T1000 (cell line): ENCODE results near the gene THAP4.
"Not testable (repeated sequence)": the region's sequence is repeated elsewhere in the genome, so short reads cannot be mapped to it uniquely, and the experiment has no call there.

Experiments
- DNase-seq: peaks from one replicate; lab custom pipeline; 2025; ENCODE audit warnings: mixed read lengths; lab: John Stamatoyannopoulos, UW

THAP4 gene

DNA sequence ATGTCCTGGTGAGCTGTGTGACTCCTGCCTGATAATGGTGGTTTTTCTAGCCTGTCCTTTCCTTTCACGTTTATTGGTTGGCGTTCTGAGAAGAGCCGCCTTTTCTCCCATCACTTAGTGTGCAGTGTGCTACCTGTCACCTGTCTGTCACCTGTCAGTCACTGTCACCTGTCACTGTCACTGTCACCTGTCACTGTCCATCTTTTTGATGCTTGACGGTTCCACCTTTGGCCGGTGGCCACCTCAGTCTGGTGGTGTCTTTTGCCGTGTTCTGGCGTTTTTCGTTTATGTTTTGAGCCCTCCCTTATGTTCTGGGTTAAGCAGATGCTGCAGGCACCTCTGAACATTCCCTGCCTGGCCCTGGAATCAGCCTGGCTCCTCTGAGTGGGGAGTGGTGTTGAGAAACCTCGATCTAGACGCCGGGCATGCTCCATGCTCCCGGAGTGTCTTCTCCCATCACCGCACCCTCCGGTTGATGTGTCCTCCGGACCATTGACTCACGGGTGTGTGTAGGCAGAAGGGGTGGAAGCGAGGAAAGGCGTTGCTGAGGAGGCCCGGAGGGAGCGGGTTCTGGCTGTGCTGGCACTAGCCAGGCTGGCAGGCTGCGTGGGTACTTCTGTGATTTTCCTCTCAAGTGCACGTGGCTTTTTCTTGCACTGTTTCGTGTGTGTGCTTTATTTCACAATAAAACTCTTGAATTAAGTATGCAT, 28.9 kb upstream of the THAP4 start:
- DNase-seq: no peak

DNA sequence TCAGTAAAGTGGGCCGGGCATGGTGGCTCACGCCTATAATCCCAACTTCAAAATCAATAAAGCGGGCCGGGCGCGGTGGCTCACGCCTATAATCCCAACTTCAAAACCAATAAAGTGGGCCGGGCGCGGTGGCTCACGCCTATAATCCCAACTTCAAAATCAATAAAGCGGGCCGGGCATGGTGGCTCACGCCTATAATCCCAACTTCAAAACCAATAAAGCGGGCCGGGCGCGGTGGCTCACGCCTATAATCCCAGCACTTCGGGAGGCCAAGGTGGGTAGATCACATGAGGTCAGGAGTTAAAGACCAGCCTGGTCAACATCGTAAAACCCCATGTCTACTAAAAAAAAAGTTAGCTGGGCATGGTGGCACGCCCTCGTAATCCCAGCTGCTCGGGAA, 25.8 kb upstream of the THAP4 start:
- DNase-seq: not testable (repeated sequence)

DNA sequence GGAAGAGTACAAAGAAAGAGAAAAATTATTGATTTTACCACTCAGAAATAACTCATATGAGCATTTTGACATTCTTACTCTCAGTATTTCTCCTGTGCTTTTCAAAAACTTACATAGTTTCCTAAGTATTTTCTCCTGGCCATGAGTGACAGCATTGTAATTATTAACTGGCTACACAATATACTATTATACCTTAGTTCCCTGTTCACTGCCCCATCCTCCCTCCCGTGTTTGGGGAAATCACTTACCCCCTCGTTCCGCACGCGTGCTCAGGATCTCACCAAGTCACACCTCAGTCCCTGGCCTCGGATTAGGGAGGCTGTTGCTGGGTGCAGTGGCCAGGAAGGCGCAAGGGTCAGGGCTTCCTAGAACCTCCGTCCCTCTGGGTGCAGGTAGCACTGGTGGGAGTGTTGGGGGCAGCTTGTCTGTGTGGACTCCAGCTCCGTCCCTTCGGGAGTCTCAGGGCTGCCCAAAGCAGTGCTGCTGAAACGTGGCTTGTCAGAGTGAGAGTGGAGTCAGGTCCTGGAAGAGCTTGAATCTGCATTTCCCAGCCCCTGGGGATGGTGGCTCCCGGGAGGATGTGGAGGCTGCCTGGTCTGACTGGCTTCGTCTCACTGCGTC, 23.7 kb upstream of the THAP4 start:
- DNase-seq: no peak

DNA sequence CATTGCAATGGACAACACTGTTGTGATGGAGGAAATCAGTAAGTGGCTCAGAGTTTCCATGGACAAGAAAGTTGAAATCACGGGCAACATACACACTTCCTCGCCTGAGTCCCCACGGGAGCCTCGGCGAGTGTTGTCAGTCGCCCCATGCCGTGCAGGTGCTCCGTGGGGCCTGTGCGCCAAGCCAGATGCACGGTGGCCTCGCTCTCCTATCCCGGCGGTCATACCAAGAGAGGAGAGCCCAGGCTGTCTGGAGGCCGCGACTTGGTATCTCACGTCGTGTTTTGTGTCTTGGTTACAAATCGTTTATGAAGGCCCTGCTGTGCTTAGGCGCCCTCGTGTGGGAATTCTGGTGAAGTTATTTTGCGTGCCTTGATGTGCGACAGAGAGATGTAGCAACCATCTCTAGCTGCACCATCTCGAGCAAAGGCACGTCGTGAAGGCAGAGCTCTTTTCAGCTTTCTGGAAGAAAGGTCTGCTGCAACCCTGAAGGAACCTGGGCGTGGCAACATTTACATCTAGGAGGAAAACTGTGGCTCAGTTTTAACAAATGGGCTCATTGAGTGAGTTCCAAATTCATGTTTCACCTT, 22.3 kb upstream of the THAP4 start:
- DNase-seq: peak; percentile 13

DNA sequence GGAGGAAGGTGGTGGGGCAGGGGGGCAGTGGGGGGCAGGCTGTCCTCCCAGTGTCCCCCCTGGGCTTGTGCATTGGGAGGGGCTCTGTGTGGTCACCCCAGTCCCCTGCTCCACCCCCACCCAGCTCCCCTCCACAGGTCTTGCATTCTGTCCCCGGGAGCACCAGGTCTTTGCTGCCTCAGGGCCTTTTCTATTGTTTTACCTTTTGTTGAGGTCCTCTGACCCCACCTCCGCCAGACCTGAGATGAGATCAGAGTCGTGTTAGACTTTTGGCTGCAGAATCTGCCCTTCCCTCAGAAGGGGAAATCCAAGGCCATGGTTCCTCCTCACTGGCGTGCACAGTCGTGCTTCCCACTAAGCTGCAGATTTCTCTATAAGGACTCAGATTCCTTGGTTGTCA, 21.3 kb upstream of the THAP4 start:
- DNase-seq: no peak

DNA sequence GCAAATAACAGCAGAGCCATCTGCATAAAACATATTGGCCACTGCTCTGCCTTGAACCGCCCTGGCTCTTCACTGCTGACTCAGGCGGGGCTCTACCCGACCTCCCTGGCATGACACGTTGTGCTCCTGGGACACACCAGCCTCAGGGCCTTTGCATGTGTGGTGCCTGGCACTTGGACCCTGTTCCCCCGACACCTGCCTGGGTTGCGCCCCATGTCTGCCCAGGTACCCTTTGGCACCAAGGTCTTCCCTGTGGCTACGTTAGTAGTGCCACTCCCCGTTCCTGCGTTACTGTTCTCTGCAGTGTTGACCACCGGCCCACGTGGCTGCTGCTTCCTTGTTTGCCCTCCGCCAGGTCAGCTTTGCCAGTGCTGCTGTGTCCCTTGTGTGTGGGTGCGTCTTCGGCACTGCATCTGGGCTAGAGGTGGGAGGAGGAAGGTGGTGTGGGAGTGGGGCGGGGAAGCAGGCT, 20.9 kb upstream of the THAP4 start:
- no peak for DNase-seq

DNA sequence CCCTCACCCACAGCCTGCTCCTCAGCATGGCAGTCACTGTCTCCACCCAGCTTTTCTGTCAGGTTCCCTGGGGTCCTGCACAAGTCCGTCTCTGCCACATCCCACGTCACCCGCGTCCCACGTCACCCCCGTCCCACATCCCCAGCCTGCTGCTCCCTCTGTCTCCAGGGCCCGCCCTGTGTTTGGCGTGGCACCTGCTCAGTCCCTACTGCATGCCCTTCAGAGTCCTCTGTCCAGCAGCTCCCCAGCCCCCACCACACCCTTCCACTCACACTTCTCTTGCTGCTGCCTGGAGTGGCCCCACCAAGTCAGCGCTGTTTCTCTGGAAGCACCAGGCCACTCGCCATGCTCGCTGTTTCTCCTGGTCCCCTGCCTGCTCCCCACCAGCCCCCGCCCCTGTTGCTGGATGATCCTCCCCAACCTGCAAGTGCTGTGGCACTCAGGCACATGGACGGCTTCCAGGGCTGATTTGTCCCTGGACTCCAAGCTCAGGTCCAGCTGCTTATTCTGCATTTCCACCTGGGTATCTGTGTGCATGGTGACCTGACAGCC, 19.3 kb upstream of the THAP4 start:
- no peak for DNase-seq

DNA sequence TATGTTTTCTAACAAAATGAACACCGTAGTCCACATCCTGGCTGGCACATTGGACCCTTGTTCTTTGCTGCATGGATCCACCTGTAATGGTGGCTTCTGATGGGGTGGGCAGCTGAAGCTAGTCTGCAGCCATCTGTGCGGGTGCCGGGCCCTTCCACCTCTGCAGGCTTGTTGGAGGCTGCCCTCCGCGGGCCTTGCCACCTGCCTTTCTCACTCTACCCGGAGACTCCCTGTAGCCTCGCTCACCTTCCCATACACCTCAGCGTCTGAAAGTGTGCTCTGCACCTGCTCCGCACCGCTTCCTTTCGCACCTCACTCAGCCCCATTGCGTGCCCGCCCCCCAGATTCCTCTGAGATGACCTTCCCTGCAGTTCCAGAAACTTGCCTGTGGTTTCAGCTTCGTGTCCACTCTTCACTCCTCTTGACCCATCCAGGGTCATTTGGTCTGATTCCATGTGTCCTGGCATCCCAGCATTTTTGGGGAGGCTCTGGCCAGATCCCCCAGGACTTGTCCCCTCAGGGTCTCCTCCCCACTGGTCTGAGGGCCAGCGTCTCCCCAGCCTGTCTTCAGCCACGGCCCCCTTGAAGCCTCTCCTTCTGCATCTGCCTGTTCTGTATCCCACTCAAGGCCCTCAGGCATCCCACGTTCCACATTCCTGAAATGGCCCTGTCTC, 18.7 kb upstream of the THAP4 start:
- no peak for DNase-seq

DNA sequence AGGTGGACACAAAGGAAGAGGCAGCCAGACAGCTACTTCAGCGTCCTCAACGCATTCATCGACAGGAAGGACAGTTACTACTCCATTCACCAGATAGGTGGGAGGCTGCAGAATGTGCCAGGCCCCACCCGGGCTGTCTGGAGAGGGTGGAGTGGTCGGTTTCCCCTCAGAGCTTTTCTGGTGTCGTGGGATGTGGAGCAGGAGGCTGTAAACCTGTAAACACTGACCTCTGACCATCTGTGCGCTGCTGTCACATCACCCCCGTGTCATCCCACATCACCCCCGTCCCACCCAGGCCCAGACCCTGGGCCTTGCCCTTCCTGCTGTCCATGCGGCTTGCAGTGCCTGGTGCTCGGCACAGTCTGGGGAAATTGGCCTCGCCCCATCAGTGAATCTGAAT, 17.6 kb upstream of the THAP4 start:
- DNase-seq: no peak

DNA sequence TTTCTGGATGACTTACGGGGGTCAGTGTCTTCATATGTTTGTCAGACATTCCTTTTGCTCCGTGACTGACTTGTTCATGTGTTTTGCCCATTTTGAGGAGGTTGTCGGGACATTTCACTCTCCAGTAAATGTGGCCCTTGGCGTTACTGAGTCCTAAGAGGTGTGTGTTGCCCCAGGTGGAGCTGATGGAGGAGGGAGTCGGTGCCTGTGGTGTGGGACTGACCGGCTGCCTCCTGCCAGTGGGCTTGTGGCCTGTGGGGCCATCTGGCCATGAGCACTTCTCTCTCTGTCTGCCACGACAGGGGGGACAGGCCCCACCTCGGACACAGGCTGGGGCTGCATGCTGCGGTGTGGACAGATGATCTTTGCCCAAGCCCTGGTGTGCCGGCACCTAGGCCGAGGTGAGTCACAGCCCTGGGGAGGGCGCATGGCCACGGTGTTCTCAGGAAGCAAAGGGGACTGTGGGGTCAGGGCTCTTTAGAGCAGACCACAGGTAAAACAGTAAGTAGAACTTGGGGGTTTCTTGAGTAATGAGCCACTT, 16.3 kb upstream of the THAP4 start:
- no peak for DNase-seq

DNA sequence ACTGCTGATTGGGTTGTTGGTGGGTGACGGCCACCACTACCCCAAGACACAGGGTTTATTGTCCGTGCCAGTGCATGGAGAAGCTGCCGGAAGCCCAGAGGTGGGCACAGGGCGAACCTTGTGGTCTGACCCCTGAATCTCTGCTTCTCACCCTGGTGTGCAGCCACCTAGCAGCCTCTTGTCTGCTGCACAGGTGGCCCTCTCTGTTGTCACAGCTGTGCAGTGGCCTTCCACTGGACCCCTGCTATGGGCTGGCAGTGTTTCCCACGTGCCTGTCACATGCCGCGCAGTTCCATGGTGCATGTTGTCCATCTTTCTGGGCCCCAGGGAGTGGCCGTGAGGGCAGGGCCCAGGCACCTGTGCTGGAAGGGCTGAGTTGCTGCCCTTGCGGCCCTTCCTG, 15.8 kb upstream of the THAP4 start:
- DNase-seq: no peak

DNA sequence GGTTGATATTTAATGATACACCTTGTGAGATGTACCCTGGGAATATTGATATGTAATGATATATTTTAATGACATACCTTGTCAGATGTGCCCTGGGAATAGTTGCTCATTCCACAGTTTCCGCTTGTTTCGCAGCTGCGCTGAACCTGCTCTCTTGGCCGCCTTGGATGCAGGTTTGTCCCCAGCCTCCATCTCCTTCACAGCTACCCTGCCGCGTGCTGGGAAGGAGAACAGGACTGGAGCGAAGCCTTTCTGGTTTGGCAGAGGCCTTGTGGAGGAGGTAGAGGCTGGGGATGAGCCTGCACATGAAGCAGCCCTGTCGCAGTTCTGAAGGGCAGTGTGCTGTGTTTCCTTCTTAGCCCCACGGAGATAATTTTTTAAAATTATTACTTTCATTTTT, 15.2 kb upstream of the THAP4 start:
- DNase-seq: no peak

DNA sequence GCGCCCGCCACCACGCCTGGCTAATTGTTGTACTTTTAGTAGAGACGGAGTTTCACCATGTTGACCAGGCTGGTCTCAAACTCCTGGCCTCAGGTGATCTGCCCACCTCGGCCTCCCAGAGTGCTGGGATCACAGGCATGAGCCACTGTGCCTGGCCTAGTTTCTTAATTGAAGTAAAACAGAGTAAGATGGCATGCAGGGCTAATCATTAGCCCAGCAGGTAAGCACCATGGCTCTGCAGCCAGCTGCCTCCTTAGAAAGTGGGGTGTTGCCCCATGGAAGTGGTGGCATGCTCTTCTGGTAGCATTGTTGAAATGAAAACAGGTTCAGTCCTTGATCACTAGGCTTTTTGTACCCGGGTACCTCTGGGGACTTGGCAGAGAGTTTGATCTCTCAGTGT, 13.0 kb upstream of the THAP4 start:
- no peak for DNase-seq

DNA sequence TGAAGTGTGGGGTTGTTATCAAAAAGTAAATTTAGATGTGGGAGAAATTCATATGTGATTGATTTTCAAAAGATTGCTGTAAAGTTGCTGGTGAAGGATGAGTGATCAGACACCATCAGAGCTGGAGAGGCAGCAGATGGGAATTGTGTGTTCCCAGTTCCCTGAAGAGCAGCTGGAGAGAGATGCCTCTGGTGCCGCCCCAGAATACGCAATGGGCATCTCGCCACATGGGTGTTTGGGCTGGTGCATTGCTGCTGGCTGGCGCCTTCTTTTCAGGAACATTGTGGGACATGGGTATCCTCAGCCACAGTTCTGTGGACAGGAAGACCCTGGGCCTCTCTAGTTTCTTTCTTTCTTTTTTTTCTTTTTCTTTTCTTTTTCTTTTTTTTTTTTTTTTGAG, 12.4 kb upstream of the THAP4 start:
- no peak for DNase-seq

DNA sequence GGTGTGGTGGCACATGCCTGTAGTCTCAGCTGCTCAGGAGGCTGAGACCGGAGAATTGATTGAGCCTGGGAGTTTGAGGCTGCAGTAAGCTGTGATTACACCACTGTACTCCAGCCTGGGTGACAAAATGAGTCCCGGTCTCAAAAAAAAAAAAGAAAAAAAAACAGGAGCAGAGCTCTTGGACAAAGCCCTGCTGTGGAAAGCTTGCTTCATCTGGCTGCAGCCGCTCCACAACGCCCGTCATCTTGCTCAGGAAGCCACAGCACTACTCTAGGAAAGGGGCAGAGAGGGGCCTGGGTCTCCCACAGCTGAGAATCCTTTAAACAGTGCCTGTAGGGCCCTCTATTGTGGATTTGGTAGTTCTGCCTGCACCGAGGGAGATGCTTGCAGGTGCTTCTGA, 11.5 kb upstream of the THAP4 start:
- no peak for DNase-seq

DNA sequence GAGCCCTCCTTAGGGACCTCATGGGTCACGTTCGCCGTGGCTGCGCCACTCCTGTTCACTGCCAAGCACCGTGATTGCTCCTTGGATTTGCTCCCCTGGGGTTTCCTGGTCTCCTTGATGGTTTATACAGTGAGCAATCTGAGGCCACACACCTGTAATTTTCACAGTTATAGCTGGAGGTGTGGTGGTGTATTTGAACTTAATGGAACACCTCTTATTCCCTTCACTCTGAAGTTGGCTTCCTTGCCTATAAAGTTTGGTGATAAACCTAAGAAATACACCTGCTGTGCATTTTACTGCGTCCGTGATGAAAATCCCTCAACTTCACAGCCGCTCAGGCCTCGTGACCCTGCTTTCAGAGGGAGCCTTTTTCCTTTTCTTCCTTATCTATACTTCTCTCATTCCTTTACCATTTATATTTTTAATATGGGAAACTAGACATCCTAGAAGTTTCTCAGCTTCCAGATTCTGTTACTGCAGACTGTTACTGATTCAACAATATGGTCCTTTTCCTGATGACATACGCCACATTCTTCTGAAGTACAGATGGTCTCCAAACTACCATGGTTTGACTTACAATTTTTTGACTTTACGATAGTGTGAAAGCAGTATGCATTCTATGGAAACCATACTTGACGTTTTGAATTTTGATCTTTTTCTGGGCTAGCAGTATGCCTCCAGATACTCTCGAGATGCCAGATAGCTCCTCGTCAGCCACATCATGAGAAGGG, 9.1 kb upstream of the THAP4 start:
- DNase-seq: no peak

DNA sequence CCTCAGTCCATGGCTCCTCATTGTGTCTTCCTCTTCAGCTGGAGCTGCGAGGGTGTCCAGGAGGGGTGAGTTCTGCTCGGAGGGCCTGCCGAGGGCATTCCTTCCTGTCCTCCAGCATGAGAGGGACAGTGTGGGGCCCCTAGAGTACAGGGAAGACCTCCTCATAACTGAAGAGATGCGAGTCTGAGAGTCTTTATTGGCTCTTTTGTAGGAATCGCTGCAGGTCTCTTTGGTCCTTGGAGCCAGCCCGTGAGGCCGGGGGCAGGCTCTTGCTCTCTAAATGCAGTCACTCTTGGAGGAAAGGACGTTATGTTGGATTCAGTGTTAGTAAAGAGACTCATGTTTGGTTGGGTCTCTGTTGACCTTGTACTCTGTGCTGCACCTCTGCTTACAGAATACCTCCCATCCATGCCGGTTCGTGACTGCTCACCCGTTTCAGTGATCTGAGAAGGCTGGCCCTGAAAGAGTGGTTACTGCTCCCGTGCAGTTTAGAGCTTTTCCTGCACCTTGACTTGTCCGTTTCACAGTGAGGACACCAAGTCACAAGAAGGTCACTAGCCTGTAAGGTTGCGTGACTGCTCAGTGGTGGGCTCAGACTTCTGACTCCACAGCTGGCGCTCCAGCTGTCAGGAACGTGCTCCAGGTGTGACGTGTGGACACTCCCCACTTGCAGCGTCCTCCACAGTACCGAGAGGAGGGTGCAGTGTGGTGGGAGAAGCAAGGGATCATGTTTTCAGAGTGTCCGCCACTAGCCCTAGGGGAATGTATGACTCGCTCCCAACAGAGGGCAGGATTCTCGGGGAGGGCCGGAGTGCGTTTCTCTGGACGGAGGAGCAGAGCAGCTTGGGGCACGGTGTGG, 8.3 kb upstream of the THAP4 start:
- no peak for DNase-seq

DNA sequence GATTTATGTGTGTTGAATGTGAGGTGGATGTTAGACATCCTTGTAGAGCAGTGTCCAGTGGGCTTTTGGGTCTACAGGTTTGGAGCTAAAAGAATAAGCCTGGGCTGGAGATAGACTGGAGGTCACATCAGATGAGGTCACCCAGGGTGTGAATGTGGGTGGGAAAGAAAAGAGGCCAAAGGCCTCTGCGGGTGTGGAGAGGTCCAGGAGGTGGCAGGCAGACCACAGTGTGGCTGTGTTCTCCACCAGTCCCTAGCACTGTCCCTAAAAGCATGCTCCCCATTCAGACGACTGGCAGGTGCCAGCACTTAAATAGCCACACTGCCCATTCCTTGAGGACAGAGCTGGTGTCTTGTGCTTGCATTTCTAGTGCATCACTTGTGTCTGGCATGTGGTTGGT, 4.7 kb upstream of the THAP4 start:
- DNase-seq: no peak

DNA sequence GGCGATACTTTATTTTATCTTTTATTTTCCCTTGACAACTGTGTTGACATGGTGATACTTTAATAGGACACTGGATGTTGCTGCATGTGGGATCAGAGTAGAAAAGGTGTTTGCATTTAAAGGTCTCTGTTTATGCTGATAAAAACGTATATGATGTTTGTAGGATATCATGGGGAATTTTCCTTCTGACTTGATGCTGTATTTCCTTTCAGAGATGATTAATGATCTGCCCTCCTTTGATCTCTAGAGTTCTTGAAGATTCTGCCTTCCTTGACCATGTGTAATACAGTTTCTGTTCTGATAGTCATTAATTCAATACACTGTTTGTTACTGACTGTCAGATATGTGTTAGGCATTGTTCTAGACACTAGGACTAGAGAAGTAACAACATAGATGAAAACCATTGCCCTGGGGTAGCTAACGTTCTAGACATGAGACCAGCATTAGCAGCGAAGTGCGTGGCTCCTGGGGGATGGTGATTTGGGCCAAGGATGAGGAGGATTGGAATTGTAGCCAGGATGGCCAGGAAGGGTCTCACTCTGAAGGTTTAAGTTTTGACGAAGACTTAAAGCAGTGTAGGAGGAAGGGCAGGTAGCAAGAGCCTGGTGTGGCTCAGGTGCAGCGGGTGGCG, 3.3 kb upstream of the THAP4 start:
- no peak for DNase-seq

DNA sequence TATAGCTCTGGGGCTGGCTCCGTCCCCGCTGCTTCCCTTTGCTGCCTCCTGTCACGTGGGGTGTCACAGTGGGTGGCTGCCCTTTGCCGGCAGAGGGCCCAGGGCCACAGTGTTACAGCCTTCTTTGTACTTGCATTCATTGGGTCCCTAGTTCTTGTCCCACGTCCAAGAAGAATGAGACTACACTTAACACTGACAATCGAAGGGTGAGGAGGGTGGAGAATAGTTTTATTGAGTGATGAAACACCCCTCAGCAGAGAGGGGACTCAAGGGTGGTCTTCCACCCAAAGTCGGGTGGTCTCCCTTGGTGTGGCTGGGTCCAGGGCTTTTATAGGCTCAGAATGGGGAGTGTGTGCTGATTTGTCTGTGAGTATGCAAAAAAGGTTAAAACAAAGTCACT, 2.4 kb upstream of the THAP4 start:
- DNase-seq: no peak
